DND-41 (cell line): Measurements from ENCODE around the gene TMEM161B.

Experiments used
- CTCF ChIP-seq: IDR thresholded peaks from 2 replicates; pipeline ENCODE4 v1.5.1; 2012; ENCODE audit warnings: borderline replicate concordance, low read length, moderate library complexity, mild to moderate bottlenecking; ENCODE audit not compliant: poor library complexity, severe bottlenecking; ENCODE audit errors: extremely low read depth
- EZH2 ChIP-seq: IDR thresholded peaks from 3 replicates; pipeline ENCODE4 v1.6.1; 2012; ENCODE audit warnings: borderline replicate concordance, low read depth, mild to moderate bottlenecking, moderate library complexity, low read length, inconsistent platforms; ENCODE audit not compliant: severe bottlenecking

- no peak for TF ChIP-seq CTCF
- no peak for TF ChIP-seq EZH2
Measured at GRCh38 chr5:88268385-88269184, at the start of gene TMEM161B.
